Neuron (in vitro differentiated cells): ENCODE data around the gene SELENOI.
"Not testable (repeated sequence)": the region's sequence is repeated elsewhere in the genome, so short reads cannot be mapped to it uniquely, and the experiment has no call there.

Experiments
- H2AFZ ChIP-seq: one replicate; pipeline ENCODE4 v1.6.1; 2013; ENCODE audit warnings: low read depth, mild to moderate bottlenecking, inconsistent platforms, low read length, moderate library complexity
- H3K27me3 ChIP-seq: one replicate; pipeline ENCODE4 v1.6.1; 2013; ENCODE audit warnings: low read length; ENCODE audit not compliant: insufficient read depth
- H3K36me3 ChIP-seq: one replicate; pipeline ENCODE4 v1.6.1; 2013; ENCODE audit warnings: low read length; ENCODE audit not compliant: insufficient read depth
- H3K4me1 ChIP-seq: one replicate; pipeline ENCODE4 v1.6.1; 2013; ENCODE audit warnings: low read length; ENCODE audit not compliant: insufficient read depth
- H3K4me3 ChIP-seq: 2 replicates; pipeline ENCODE4 v1.5.1; 2013; ENCODE audit warnings: mild to moderate bottlenecking, low read length, moderate library complexity
- H3K9me3 ChIP-seq: one replicate; pipeline ENCODE4 v1.6.1; 2013; ENCODE audit warnings: low read length

SELENOI gene

DNA sequence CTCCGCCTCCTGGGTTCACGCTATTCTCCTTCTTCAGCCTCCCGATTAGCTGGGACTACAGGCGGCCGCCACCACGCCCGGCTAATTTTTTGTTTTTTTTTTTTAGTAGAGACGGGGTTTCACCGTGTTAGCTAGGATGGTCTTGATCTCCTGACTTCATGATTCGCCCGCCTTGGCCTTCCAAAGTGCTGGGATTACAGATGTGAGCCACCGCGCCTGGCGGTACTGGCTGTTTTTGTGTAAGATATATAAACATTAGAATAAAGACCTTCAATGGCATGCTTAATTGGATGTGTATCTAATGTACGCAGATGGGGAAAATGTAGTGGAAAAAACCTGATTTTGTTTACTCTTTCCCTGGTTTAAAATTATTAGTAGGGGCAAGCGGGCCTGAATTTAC, 8.5 kb downstream of the SELENOI start:
- H3K4me1 ChIP-seq, H3K27me3 ChIP-seq, H2AFZ ChIP-seq, H3K9me3 ChIP-seq, H3K36me3 ChIP-seq, H3K4me3 ChIP-seq: not testable (repeated sequence)

DNA sequence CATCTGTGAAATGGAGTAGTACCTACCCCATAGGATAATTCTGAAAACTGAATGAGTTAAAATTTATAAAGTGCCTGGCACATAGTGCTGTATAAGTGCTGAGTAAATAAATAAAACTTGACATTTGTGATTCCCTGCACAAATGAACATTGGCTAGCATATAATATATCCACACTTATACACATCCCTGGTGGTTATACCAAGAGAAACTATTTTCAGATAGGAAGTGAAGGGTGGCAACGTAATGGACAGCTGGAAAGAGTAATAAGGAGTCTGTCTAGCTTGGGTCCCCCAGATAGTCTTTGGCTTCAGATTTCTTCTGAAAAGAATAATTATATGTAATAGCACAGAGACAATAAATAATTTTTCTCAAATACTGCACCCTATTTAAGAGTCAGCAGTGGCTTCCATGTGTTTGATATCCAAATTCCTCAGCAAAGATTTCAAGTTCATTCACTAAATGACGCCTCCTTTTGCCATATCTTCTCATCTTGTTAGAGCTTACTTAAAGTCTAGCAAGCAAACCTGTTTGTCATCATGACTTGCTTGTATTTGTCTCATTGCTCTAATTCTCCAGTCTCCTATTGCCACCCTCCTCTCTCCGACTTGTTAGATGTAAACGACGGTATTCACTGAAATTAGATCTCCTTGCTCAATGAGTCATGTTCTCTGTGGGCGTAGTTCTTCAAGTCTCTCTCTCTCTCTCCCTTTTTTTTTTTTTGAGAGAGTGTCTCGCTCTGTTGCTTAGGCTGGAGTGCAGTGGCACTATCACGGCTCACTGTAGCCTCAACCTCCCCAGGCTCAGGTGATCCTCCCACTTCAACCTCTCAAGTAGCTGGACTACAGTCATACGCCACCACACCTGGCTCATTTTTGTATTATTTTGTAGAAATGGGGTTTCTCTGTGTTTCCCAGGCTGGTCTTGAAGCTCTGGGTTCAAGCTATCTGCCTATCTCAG, 9.4 kb downstream of the SELENOI start:
- no peak overlapping the region for H2AFZ ChIP-seq
- no peaks in the 10 kb centered on the region for H3K4me1 ChIP-seq
- no peak overlapping the region for H3K4me3 ChIP-seq
- peaks cover 3% of the 10 kb centered on the region for H3K9me3 ChIP-seq
- H3K36me3 ChIP-seq, result peaks cover 3% of the 10 kb centered on the region
- H3K27me3 ChIP-seq, result no peaks in the 10 kb centered on the region

DNA sequence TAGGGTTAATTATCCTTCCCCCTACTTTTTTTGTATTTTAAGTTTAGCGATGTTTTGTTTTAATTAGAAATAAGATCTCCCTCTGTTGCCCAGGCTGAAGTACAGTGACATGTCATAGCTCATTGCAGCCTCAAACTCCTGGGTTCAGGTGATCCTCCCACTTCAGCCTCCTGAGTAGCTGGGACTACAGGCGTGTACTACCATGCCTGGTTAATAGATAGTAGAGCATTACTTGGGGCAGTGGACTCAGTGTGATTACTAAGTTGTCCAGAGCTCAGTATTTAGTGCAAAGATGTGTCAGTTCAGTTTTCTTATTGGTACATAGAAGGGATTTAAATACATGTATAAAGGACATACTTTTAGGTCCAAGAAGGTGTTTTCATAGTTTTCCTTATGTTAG, 10.2 kb downstream of the SELENOI start:
- no peak overlapping the region for H3K4me3 ChIP-seq
- peaks cover 3% of the 10 kb centered on the region for H3K36me3 ChIP-seq

GRCh38 chr2:26356771-26357170, 10.8 kb downstream of the SELENOI start:
- no peak overlapping the region for H2AFZ ChIP-seq
- no peak overlapping the region for H3K4me3 ChIP-seq
- no peaks in the 10 kb centered on the region for H3K4me1 ChIP-seq
- H3K27me3 ChIP-seq, result no peaks in the 10 kb centered on the region
- no peaks in the 10 kb centered on the region for H3K9me3 ChIP-seq
- peaks cover 3% of the 10 kb centered on the region for H3K36me3 ChIP-seq

More for the DNA sequence above, 10.2 kb downstream of the SELENOI start:
- H3K27me3 ChIP-seq, result no peaks in the 10 kb centered on the region
- no peaks in the 10 kb centered on the region for H3K4me1 ChIP-seq
- no peak overlapping the region for H2AFZ ChIP-seq
- H3K9me3 ChIP-seq, result peaks cover 2% of the 10 kb centered on the region

DNA sequence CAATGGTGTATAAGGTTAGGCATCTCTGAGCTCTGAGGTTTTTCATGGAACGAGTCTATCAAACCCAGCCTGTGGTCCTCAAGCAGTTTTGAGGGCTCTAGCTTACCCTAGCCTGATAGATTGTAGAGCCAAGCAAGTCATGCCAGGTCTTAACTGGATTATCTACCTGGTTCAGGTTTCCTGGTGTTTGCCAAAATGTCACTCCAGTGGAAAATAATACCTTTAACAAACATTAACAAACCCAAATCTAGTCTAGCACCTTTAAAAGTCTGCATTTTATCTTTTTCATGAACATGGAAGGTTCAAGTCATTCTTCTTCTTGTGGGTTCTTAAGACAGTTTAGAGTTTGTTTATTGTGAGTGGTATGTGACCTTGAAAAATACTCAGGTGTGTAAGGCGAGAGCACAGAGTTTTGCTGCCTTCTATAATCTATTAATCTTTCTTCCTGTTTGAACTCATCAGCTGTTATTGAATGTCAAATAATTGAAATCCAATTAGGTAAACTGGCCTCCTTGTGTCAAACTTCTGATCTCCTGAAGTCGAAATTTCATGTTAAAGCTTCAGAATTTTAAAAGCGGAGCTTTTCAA, 14.0 kb downstream of the SELENOI start:
- Histone ChIP-seq H3K9me3 (no peaks in the 10 kb centered on the region), H3K27me3 (no peaks in the 10 kb centered on the region), H3K36me3 (peaks cover 2% of the 10 kb centered on the region), H3K4me1 (no peaks in the 10 kb centered on the region), H2AFZ (no peak overlapping the region), H3K4me3 (no peak overlapping the region)

DNA sequence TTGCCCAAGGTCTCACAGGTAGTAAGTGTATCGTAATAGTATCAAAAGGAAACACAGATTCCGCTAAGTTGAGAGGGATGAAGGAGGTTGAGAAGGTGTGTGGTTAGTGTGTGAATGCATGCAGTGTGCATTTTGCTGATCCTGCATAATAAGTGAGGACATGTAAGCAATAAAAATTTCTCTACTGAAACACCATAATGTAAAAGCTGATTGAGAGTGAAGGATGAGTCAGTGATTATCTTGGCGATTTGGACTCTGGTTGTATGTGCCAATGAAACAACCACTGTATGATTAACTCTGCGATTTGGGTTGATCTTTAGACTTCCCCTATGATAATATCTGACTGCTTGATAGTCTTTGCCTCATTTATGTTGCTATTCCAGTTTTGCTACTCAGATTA, 17.4 kb downstream of the SELENOI start:
- H3K27me3 ChIP-seq, result no peaks in the 10 kb centered on the region

DNA sequence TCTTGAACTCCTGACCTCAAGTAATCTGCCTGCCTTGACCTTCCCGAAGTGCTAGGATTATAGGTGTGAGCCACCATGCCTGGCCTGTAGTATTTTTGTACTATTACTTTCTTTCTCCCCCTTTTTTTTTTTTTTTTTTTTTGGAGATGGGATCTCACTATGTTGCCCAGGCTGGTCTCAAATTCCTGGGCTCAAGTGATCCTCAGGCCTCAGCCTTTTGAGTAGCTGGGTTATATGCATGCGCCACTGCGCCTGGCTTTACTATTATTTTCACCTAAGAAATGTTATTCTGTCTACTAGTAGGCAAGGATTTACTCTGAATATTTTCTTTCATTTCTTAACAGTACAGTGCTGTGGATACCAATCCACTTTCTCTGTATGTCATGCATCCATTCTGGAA, 18.0 kb downstream of the SELENOI start:
- H3K27me3 ChIP-seq, result no peaks in the 10 kb centered on the region
- H3K4me3 ChIP-seq, result no peak overlapping the region
- H3K9me3 ChIP-seq, result no peaks in the 10 kb centered on the region
- peaks cover 15% of the 10 kb centered on the region for H3K36me3 ChIP-seq
- H3K4me1 ChIP-seq, result peaks cover 17% of the 10 kb centered on the region
- no peak overlapping the region for H2AFZ ChIP-seq

More for the DNA sequence above, 17.4 kb downstream of the SELENOI start:
- no peak overlapping the region for H2AFZ ChIP-seq
- no peaks in the 10 kb centered on the region for H3K9me3 ChIP-seq
- H3K4me1 ChIP-seq, result peaks cover 11% of the 10 kb centered on the region
- no peak overlapping the region for H3K4me3 ChIP-seq
- H3K36me3 ChIP-seq, result peaks cover 15% of the 10 kb centered on the region

DNA sequence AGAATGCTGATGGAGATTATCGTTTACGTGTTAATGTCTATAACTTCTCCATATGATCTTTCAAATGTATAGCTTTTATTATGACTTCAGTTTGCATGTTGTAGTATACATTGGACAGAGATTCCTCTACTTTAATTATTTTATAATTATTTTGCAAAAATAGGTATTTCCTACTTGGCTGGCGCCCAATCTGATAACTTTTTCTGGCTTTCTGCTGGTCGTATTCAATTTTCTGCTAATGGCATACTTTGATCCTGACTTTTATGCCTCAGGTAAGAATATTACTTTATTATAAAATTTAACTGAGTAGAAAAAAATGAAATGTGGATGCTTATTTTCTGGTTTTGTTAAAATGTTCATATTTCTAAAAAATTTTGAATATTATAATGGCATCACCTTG, 18.7 kb downstream of the SELENOI start:
- H3K9me3 ChIP-seq, result no peaks in the 10 kb centered on the region
- no peaks in the 10 kb centered on the region for H3K27me3 ChIP-seq
- H3K4me1 ChIP-seq, result peaks cover 24% of the 10 kb centered on the region
- H2AFZ ChIP-seq, result no peak overlapping the region
- peaks cover 15% of the 10 kb centered on the region for H3K36me3 ChIP-seq
- H3K4me3 ChIP-seq, result no peak overlapping the region

GRCh38 chr2:26366957-26367356, 21.0 kb downstream of the SELENOI start:
- Histone ChIP-seq H3K4me1 (peaks cover 25% of the 10 kb centered on the region), H3K4me3 (no peak overlapping the region), H3K9me3 (no peaks in the 10 kb centered on the region), H2AFZ (no peak overlapping the region), H3K36me3 (peaks cover 15% of the 10 kb centered on the region), H3K27me3 (no peaks in the 10 kb centered on the region)

GRCh38 chr2:26369664-26370063, 23.7 kb downstream of the SELENOI start:
- H3K27me3 ChIP-seq, H2AFZ ChIP-seq, H3K9me3 ChIP-seq, H3K4me3 ChIP-seq: not testable (repeated sequence)
- Histone ChIP-seq H3K36me3 (peaks cover 37% of the 10 kb centered on the region), H3K4me1 (peaks cover 25% of the 10 kb centered on the region)

DNA sequence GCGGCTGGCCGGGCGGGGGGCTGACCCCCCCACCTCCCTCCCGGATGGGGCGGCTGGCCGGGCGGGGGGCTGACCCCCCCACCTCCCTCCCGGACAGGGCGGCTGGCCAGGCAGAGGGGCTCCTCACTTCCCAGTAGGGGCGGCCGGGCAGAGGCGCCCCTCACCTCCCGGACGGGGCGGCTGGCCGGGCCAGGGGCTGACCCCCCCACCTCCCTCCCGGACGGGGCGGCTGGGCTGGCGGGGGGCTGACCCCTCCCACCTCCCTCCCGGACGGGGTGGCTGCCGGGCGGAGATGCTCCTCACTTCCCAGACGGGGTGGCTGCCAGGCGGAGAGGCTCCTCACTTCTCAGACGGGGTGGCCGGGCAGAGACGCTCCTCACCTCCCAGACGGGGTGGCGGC, 25.0 kb downstream of the SELENOI start:
- peaks cover 45% of the 10 kb centered on the region for H3K36me3 ChIP-seq

GRCh38 chr2:26376799-26377198, 30.9 kb downstream of the SELENOI start:
- no peak overlapping the region for H3K4me3 ChIP-seq
- H3K9me3 ChIP-seq, result peaks cover 16% of the 10 kb centered on the region
- peaks cover 69% of the 10 kb centered on the region for H3K36me3 ChIP-seq
- H3K27me3 ChIP-seq, result no peaks in the 10 kb centered on the region
- H3K4me1 ChIP-seq, result no peaks in the 10 kb centered on the region
- H2AFZ ChIP-seq, result no peak overlapping the region

More for the DNA sequence above, 25.0 kb downstream of the SELENOI start:
- H2AFZ ChIP-seq, H3K4me3 ChIP-seq, H3K9me3 ChIP-seq, H3K27me3 ChIP-seq: not testable (repeated sequence)
- peaks cover 25% of the 10 kb centered on the region for H3K4me1 ChIP-seq

DNA sequence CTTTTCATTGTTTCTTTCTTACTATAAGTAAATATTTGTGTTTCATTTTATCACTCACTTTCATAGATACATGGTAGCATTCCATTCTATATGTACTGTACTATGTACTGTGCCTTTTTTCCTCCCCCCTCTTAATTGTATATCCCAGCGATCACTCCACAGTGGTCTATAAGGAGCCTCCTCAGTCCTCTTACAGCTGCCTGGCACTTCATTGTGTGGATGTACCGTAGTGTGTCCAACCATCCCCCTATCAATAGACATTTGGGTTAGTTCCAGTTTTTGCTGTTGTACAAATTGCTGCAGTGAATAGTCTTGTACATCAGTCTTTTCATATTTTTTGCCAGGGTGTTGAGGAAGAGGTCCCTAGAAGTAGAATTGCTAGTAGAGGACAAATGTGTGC, 34.3 kb downstream of the SELENOI start:
- H2AFZ ChIP-seq, result no peak overlapping the region

More for the DNA sequence above, 34.3 kb downstream of the SELENOI start:
- H3K4me1 ChIP-seq, result no peaks in the 10 kb centered on the region
- H3K36me3 ChIP-seq, result peaks cover 48% of the 10 kb centered on the region
- H3K4me3 ChIP-seq, result no peak overlapping the region
- peaks cover 10% of the 10 kb centered on the region for H3K9me3 ChIP-seq
- no peaks in the 10 kb centered on the region for H3K27me3 ChIP-seq
